Neural crest cell (in vitro differentiated cells): Measurements from ENCODE around the gene COPS7A. TPM values are rescaled to one million over a fixed set of nuclear protein-coding genes. Genes with fewer than 3 reads are reported as not detected.

ENCODE experiments used
- DNase-seq: peaks from one replicate; pipeline ENCODE4 v3.0.0; 2021; ENCODE audit warnings: low read depth, mixed read lengths, low spot score
- H3K27ac Mint-ChIP-seq: one replicate; pipeline ENCODE4 v1.8.0; 2021; ENCODE audit warnings: mild to moderate bottlenecking, mixed read lengths; ENCODE audit not compliant: unreplicated experiment
- H3K27me3 Mint-ChIP-seq: 2 replicates; pipeline ENCODE4 v1.8.0; 2021; ENCODE audit warnings: low read depth, mild to moderate bottlenecking, mixed read lengths
- H3K36me3 Mint-ChIP-seq: 2 replicates; pipeline ENCODE4 v1.8.0; 2021; ENCODE audit warnings: low read depth, mild to moderate bottlenecking, mixed read lengths
- H3K4me1 Mint-ChIP-seq: 2 replicates; pipeline ENCODE4 v1.8.0; 2021; ENCODE audit warnings: mixed read lengths
- H3K4me3 Mint-ChIP-seq: one replicate; pipeline ENCODE4 v1.8.0; 2021; ENCODE audit warnings: mild to moderate bottlenecking, mixed read lengths
- H3K9me3 Mint-ChIP-seq: 2 replicates; pipeline ENCODE4 v1.8.0; 2021; ENCODE audit warnings: mixed read lengths
- CTCF ChIP-seq: fragments of 200-600 bp; sonication (generic); conservative IDR thresholded peaks from 2 replicates; pipeline ENCODE4 v1.5.0; 2021; ENCODE audit warnings: antibody characterized with exemption, mild to moderate bottlenecking
- total RNA-seq: library from RNA; stranded (reverse); gene quantifications from 2 replicates; pipeline ENCODE4 v1.2.1, GENCODE V29; 2021

Gene COPS7A
- total RNA-seq, 1 donor from 2014 or later, result 37.7 TPM

GRCh38 chr12:6774499-6775062 is 50.7 kb downstream of the COPS7A start:
- peaks cover 46% of the 10 kb centered on the region for H3K4me1 Mint-ChIP-seq
- H3K27me3 Mint-ChIP-seq, result peaks cover 23% of the 10 kb centered on the region
- H3K27ac Mint-ChIP-seq, result peak overlapping the region; percentile 67
- peaks cover 17% of the 10 kb centered on the region for H3K36me3 Mint-ChIP-seq
- no peak for TF ChIP-seq CTCF
- no peak for DNase-seq
- H3K9me3 Mint-ChIP-seq, result no peaks in the 10 kb centered on the region
- H3K4me3 Mint-ChIP-seq, result peak overlapping the region; percentile 77

GRCh38 chr12:6775185-6776174 is 51.6 kb downstream of the COPS7A start:
- Mint-ChIP-seq H3K27me3 (peaks cover 23% of the 10 kb centered on the region), H3K9me3 (no peaks in the 10 kb centered on the region), H3K4me3 (peak overlapping the region; percentile 77), H3K36me3 (peaks cover 17% of the 10 kb centered on the region), H3K27ac (no peak overlapping the region), H3K4me1 (peaks cover 42% of the 10 kb centered on the region)
- no peak for TF ChIP-seq CTCF
- no peak for DNase-seq

- Mint-ChIP-seq H3K27me3 (peaks cover 21% of the 10 kb centered on the region), H3K4me1 (peaks cover 25% of the 10 kb centered on the region), H3K36me3 (peaks cover 11% of the 10 kb centered on the region), H3K27ac (no peak overlapping the region), H3K4me3 (no peak overlapping the region), H3K9me3 (no peaks in the 10 kb centered on the region)
- no peak for TF ChIP-seq CTCF
- DNase-seq, result no peak
Observed at GRCh38 chr12:6777386-6777785, 53.5 kb downstream of the COPS7A start.

- TF ChIP-seq CTCF, result no peak
- Mint-ChIP-seq H3K27ac (peak overlapping the region; percentile 82), H3K4me3 (peak overlapping the region; percentile 84), H3K36me3 (peaks cover 11% of the 10 kb centered on the region), H3K27me3 (peaks cover 20% of the 10 kb centered on the region), H3K9me3 (no peaks in the 10 kb centered on the region), H3K4me1 (peaks cover 25% of the 10 kb centered on the region)
- DNase-seq, result no peak
Observed at GRCh38 chr12:6778217-6778573, 54.3 kb downstream of the COPS7A start.

- Mint-ChIP-seq H3K27me3 (peaks cover 18% of the 10 kb centered on the region), H3K36me3 (peaks cover 11% of the 10 kb centered on the region), H3K27ac (peak overlapping the region; percentile 82), H3K9me3 (no peaks in the 10 kb centered on the region), H3K4me1 (peaks cover 25% of the 10 kb centered on the region), H3K4me3 (peak overlapping the region; percentile 84)
- DNase-seq, result peak; percentile 99
- peak; percentile 100 for TF ChIP-seq CTCF
Observed at GRCh38 chr12:6778574-6779550, 55.0 kb downstream of the COPS7A start.
